ENCODE measurements around the gene AFF3. TPM values are rescaled to one million over a fixed set of nuclear protein-coding genes. Genes with fewer than 3 reads are reported as not detected.

AFF3 gene
- total and polyA plus RNA-seq, 8 donors: 16.4 to 42.0 (median 21.4) TPM

DNA sequence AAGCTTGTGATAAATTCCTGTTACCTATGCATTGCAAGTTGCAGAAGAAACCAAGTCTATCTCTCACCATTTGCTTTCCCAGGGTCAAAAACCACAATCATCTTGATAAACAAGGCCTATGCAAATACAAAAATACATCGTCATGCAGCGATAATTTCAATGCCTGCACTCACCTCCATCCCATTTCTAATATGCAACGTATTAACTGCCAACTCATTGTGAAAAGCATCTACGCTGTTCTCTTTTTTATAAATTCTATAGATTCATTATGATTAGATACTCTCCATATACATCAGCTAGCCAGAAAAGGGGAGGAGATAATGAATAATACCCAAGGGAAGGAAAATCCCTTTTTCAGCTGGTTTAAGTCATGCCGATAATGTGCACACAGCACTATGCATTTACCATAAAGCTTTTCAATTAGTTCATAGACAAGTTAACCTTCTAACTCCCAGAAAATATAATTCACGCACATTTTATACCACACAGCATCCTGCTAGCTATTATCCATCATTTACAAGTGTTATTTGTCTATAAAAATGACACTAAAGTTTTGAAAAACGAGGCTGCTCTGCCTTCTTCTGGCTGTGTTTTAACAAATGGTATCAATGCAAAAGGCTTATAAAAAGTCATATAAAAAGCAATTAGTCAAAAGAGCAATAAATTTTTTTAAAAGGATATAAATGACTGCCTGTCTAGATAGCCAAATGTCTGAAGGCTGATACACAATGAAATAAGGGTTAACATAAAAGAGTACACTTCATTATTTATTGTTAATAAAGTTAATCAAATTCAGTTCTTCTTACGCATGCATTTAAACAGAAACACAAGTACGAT lies 77.6 kb downstream of the AFF3 start:
- H3K36me3 ChIP-seq: no peaks in the 10 kb centered on the region
- peaks cover 8 to 15% of the 10 kb centered on the region in 2 donors for H3K4me1 ChIP-seq
- ATAC-seq (no peak), DNase-seq (no peak)
- H3K4me3 ChIP-seq: no peak overlapping the region
- H3K27me3 ChIP-seq: no peaks in the 10 kb centered on the region
- intact Hi-C loops (cut with DNase I): no loop called here
- no peak overlapping the region for H3K27ac ChIP-seq
- peaks cover 0 to 4% of the 10 kb centered on the region in 2 donors for H3K9me3 ChIP-seq
- TF ChIP-seq, protein P1, sequence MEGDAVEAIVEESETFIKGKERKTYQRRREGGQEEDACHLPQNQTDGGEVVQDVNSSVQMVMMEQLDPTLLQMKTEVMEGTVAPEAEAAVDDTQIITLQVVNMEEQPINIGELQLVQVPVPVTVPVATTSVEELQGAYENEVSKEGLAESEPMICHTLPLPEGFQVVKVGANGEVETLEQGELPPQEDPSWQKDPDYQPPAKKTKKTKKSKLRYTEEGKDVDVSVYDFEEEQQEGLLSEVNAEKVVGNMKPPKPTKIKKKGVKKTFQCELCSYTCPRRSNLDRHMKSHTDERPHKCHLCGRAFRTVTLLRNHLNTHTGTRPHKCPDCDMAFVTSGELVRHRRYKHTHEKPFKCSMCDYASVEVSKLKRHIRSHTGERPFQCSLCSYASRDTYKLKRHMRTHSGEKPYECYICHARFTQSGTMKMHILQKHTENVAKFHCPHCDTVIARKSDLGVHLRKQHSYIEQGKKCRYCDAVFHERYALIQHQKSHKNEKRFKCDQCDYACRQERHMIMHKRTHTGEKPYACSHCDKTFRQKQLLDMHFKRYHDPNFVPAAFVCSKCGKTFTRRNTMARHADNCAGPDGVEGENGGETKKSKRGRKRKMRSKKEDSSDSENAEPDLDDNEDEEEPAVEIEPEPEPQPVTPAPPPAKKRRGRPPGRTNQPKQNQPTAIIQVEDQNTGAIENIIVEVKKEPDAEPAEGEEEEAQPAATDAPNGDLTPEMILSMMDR (IDR thresholded peaks at IDR 0.05): no peak

DNA sequence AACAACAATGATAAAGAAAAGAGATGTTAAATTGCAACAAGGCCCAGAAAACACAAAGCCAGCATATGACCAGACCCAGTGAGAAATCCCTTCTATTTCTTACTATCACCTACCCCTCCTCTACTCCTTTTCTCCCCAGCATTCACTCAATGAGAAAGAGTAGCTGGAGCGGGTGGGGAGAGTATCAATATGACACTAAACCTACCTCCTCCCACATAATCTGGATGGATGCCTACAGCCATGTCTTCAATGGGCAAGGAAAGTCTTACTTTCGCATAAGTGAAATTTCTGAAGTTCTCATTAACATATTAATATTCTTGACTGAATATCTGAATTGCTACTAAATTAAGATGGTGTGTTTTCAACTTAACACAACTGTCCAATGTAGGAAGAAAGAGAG lies 78.2 kb downstream of the AFF3 start:
- no peak overlapping the region for H3K4me3 ChIP-seq
- ATAC-seq (no peak), DNase-seq (no peak)
- intact Hi-C loops (cut with DNase I): no loop called here
- TF ChIP-seq, protein P1 (IDR thresholded peaks at IDR 0.05): no peak
- peaks cover 0 to 4% of the 10 kb centered on the region in 2 donors for H3K9me3 ChIP-seq
- H3K36me3 ChIP-seq: no peaks in the 10 kb centered on the region
- peaks cover 8 to 10% of the 10 kb centered on the region in 2 donors for H3K4me1 ChIP-seq
- H3K27ac ChIP-seq: no peak overlapping the region
- no peaks in the 10 kb centered on the region for H3K27me3 ChIP-seq

DNA sequence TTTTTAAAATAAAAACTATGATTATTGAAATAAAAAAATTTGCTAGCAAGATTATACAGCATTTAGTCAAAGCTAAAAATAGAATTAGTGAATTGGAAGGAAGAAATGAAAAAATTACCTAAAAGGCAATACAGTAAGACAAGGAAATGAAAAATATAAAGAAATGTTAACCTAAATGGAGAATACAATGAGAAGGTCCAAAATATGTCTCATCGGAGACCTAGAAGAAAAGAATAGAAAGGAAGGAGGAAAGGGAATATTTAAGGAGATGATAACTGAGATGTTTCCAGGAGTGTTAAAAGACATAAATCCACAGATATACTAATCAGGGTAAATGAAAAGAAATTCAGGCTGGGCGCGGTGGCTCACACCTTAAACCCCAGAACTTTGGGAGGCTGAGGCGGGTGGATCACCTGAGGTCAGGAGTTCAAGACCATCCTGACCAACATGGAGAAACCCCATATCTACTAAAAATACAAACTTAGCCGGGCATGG lies 78.9 kb downstream of the AFF3 start:
- H3K9me3 ChIP-seq: peaks cover 0 to 4% of the 10 kb centered on the region in 2 donors
- intact Hi-C loops (cut with DNase I): no loop called here
- no peak for ATAC-seq
- no peaks in the 10 kb centered on the region for H3K27me3 ChIP-seq
- TF ChIP-seq, protein P1 (IDR thresholded peaks at IDR 0.05): no peak
- DNase-seq: no peak
- H3K4me3 ChIP-seq: no peak overlapping the region
- peaks cover 8 to 10% of the 10 kb centered on the region in 2 donors for H3K4me1 ChIP-seq
- no peaks in the 10 kb centered on the region for H3K36me3 ChIP-seq
- no peak overlapping the region for H3K27ac ChIP-seq

DNA sequence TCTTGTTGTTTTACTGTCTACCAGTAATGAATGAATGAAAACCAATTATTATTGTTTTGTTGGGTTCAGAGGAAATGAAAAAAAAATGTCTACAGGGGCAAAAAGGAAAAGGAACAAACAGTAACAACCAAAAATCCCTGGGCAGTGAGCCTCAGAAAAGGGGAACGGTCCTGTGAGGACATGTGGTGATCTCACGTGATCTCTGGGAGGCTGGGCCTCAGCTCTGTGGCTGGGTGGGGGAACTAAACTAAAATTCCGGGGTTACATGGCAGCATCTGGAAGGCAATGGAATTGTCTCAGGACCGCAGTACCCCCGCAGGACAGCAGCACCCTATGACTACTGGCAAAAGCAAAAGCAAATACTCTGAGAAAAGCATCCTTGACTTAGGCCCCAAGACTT lies 80.1 kb downstream of the AFF3 start:
- no peak overlapping the region for H3K4me3 ChIP-seq
- intact Hi-C loops (cut with DNase I): no loop called here
- H3K9me3 ChIP-seq: peaks cover 0 to 4% of the 10 kb centered on the region in 2 donors
- peaks cover 8 to 10% of the 10 kb centered on the region in 2 donors for H3K4me1 ChIP-seq
- no peak overlapping the region for H3K27ac ChIP-seq
- DNase-seq (no peak), ATAC-seq (no peak)
- TF ChIP-seq, protein P1 (IDR thresholded peaks at IDR 0.05): no peak
- H3K27me3 ChIP-seq: no peaks in the 10 kb centered on the region
- H3K36me3 ChIP-seq: no peaks in the 10 kb centered on the region

DNA sequence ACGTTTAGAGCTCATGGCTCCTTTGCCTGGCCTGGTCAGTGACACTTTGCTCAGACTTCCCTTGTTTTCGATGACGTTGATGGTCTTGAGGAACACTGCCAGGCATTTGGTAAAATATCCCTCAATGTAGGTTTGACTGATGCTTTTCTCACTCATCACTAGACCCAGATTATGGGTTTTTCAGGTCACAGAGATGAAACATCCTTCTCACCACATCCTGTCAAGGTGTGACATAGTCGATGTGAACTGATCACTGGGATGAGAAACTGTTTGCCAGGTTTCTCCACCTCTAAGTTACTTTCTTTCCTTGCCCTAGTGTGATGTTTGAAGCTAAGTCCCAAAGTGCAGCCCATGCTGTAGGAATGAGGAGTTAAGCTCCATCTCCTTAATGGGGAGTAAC lies 81.5 kb downstream of the AFF3 start:
- TF ChIP-seq, protein P1 (IDR thresholded peaks at IDR 0.05): no peak
- peaks cover 0 to 4% of the 10 kb centered on the region in 2 donors for H3K9me3 ChIP-seq
- intact Hi-C loops (cut with DNase I): no loop called here
- peaks cover 2 to 4% of the 10 kb centered on the region in 2 donors for H3K4me1 ChIP-seq
- no peaks in the 10 kb centered on the region for H3K36me3 ChIP-seq
- no peak for DNase-seq
- no peaks in the 10 kb centered on the region for H3K27me3 ChIP-seq
- no peak overlapping the region for H3K27ac ChIP-seq
- no peak overlapping the region for H3K4me3 ChIP-seq
- no peak for ATAC-seq

Data from left lung (tissue), 10 donors.